ENCODE measurements around the gene NAT8L. TPM values are rescaled to one million over a fixed set of nuclear protein-coding genes. Genes with fewer than 3 reads are reported as not detected.

The NAT8L gene
- total RNA-seq, 1 experiment from 2014 or later, result 5.5 TPM

DNA sequence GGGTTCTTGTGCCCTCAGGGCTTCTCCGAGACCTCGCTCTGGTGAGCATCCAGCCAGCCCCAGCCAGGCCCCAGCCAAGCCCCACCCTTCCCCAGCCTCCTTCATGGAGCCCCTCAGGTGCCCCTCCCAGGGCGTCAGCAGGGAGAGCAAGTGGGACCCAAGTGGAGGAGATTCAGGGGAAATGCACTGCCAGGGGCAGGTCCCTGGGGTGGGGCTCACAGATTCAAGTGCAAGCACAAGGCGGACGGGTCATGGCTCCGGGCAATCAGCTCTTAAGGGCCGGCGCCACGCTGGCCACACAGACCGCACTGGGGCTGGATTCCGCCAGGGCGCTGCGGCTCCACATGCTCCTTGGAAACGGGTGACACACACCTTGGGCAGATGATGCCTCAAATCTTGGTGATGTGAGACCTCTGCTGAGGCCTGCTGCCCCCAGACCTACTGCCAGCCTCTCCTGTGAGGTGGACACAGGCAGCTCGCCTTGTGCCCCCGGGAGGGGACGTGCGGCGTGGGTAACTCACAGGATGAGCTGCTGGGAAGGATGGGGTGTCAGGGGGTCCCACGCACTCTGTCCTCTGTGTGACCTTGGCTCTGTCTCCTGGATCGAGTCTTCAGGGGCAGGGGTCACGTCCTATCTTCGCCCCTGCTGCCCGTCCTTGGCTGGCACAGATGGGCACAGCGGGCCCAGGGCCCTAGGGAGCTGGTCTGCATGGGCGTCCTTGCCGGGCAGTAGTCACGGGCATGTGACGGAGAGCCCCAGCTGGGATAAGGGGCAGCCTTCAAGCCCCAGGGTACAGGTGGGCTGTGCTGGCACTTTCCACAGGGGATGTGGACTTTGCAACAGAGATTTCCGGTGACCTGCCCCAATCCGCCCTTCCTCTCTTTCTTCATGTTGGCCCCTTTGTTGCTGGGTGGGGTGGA is 17.1 kb downstream of the NAT8L start:
- no peak for DNase-seq (ENCODE audit: low spot score)

DNA sequence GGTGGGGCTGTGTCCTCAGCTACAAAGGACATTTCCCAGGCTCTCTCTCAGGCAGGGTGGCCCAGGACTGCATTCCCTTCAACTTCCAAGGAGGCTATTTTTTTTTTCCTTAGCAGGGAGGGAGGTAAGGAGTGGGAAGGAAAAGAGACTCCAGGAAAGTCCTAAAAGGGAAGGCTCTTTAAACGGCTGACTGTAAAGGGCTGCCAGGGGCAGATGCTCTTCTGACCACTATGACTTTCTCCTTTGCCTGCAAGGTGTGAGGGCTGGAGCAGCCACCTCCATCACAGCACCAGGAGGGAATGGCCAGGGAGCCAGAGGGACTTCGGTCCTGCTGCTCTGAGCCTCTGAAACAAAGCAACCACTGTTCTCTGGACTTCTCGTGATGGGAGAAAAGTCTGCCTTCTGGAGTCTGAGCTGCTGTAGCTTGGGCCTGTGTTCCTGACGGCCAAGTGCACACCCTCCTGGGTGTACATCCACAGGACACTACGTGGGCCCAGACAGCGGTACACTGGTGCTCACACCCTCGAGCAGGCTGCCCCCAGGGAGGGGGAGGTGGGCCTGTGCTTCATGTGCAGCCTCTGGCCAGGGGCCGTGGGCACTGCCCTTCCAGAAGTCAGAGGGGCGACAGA is 17.9 kb downstream of the NAT8L start:
- DNase-seq (ENCODE audit: low spot score), result no peak

DNA sequence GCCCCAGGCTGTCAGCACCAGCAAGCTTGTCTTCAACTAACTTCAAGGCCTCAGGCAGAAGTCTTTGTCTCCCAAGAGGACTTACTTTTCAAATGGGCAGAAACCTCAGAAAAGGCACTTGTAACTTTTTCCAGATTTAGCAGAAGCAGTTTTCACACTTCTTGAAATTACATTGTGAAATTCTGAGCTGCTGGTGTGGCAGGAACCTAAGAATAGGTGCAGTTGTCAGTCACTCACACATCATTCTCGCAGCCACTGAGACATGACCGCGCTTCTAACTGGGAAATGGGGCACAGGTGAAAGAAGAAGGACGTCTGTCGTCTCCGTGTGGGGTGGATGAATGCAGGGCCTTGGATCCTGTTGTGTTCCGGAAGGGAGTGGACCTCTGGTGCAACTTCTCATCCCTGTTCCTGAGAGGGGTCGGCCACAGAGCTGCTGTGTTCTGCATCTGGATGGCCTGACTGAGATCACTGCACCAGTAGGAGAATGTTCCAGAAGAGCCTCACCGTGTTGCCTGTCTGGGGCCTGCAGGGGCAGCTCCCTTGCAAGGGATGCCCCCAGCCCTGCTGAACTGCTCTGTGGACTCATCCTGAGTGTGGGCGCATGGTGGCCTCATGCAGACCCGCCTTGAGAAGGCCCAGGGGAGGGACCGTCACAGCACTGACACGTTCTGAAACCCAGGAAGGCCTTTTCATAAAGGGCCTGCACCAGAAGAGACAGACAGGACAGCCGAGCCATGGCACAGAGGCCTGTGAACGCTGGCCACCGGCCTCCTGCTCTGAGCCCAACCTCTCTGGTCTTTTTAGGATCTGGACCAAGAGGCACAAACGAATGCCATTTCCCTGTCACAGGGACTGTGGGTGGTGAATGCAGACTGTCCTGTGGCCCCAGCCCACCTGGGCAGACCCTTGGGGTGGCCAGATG is 18.7 kb downstream of the NAT8L start:
- DNase-seq (ENCODE audit: low spot score), result no peak

DNA sequence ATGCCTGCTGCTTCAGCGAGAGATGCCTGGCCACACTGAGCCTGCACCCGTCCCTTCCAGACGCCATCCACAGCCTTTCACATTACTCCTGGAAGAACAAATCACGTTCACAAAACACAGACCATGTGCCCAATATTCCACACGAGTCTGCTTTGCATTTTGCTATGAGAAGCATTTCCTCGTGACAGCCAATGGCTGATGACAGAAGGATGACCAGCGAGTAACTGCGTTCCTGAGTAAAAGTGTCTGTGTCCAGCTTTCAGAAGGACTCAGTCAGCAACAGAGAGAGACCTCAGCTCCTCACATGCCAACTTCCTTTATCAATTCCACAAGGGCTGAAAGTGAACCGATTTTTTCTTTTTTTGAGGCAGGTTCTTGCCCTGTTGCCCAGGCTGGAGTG is 19.5 kb downstream of the NAT8L start:
- DNase-seq (ENCODE audit: low spot score), result no peak

DNA sequence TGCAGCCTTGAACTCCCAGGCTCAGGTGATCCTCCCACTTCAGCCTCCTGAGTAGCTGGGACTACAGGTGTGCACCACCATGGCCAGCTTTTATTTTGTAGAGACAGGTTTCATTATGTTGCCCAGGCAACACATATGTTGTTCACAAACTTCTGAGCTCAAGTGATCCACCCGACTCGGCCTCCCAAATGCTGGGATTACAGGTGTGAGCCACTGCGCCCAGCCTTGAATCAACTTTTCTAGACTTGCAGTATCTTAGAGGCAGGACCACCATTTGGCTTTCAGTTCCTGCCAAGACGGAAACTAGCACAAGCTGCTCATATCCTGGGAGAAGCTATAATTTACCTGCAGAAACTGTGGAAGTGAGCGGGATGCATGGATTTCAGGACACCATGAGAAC is 19.9 kb downstream of the NAT8L start:
- no peak for DNase-seq (ENCODE audit: low spot score)

DNA sequence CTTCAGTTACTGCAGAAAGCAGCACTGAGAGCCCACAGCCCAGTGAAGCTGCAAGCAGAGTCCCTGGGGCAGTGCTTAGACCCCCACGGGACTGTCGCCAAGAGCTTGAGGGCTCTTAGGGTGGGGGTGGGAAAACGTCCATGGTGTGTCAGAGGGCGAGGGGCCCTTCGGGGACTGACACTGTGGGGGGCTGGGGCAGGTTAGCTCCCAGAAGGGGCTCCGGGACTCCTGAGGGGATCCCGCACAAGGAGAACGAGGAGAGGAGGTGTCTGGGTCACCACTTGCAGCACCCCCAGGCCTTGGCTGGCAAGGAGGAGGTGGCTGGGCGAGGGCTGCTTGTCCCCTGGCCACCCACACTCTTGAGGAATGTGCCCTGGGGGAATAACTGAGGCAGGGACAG is 20.8 kb downstream of the NAT8L start:
- no peak for DNase-seq (ENCODE audit: low spot score)

DNA sequence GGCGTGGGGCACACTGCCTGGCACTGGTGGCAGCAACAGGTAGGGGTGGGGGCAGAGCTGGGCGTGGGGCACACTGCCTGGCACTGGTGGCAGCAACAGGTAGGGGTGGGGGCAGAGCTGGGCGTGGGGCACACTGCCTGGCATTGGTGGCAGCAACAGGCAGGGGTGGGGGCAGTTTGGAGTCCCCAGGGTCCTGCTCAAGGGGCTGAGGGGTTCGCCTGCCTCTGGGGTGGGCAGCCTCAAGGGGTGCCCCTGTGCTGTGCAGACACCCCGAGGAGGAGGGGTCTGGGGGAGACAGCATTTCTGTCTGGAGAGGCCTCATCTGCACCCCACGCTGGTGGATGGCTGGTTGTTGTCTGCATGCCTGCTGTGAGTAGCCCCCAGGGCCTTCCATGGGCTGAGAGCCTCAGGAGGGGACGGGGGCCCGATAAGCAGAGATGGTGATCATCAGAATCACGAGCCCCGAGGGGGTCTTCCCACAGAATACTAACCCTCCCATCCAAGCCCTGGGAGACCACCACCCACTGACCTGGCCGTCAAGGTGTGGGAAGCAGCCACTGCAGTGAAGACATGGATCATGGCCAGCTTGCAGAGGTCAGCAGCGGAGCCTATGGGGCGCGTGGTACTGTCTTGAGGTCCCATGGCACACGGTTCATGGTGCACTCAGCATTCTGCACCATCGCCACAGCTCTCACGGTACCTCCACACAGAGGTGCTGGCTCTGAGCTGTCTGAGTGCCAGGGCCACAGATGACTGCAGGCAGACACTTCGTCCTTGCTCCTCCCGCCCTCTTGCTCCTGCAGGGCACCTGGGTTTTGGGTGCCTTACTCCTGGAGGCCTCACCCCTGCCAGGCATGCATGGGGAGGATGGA is 21.5 kb downstream of the NAT8L start:
- DNase-seq (ENCODE audit: low spot score), result no peak

DNA sequence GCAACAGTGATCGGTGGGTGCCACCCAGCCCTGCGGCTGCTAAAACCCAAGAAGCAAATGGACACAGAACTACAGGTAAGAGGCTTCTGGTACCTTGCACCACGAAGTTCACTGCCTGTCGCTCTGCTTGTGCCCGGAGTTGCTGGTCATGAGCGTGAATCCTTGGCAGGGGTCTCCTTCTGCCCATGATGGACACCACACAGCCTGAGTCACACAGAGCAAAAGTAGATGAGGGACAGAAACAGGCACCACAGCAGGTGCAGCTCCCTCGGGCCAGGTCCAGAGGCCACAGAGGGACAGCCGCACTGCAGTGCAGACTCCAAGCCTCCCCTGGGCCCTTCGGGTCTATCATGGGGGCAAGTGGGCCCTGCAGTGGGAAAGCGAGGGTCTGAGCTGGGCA is 22.4 kb downstream of the NAT8L start:
- DNase-seq (ENCODE audit: low spot score), result no peak

DNA sequence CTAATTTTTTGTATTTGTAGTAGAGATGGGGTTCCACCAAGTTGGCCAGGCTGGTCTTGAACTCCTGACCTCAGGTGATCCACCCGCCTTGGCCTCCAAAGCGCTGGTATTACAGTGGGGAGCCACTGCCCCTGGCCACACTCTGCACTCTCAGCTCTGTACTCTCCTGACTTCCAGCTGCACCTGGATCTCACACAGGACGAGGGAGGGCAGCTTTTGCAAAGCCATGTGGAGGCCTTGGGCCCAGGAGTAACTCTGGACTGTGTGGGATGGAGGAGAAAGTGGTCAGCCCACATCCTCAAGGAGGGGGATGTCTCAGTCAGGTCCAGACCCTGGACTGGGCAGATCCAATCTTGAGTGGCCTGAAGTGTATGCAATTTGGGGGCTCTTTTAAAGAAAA is 23.0 kb downstream of the NAT8L start:
- DNase-seq (ENCODE audit: low spot score), result no peak

DNA sequence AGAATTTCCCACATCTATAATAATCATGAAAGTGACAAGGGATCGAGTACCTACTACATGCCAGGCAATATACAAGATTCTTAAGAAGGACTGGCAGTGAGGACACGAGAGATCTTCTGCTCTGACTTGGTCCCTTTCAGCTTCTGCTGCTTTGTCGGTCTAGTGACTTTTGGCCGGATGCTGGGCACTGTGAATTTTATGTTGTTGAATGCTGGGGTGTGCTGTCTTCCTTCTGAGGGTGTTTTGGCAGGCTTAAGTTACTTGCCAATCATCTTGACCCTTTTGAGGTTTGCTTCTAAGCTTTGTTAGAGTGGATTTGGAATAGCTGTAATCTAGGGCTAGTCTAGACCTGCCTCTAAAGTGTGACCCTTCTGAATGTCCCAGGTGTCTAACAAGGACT is 23.5 kb downstream of the NAT8L start:
- DNase-seq (ENCODE audit: low spot score), result no peak

DNA sequence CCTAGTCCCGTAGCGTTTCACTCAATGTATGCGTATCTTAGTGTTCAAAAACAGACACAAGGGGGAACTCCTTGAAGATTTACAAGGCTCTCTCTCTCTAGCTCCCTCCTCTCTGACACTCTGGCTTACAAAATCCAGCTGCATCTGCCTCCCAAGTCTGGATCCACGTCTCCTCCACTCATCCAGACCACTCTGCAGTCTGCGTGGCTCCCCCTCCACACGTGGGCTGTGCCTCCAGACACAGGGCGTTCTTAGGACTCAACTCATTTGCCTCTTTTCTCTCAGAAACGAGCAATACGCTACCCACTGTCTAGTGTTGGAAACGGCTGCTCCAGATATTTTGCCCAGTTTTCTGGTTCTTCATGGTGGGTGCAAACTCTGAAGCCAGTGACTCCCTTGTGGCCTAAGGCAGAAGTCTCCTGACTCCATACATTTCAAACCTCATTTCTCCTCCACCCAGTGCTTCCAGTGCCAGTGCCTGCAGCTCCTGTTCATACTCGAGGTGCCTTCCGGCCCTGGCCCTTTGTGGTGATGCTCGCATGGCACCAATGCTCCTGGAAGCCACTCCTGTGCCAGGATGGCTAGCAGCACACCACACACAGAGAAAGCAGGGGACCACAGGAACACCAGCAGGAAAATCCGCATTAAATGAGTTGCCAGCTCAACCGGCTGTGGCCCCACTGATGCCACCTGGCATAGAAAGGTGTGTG is 24.1 kb downstream of the NAT8L start:
- no peak for DNase-seq (ENCODE audit: low spot score)

DNA sequence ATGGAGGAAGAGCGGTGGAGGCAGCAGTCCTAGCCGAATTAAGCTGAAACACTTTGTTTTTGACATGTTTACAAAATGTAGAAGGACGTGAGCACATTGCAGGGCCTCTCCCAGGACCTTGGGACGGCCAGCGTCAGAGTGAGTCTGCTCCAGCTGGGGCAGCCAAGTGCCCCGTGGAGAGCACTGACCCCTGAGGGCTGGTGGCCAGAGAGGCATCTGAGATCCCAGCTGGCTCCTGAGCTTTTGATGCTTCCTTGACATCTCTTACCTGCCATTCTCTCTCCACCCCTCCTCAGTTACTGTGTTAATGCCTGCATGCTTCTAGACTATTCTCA is 24.7 kb downstream of the NAT8L start:
- no peak for DNase-seq (ENCODE audit: low spot score)

DNA sequence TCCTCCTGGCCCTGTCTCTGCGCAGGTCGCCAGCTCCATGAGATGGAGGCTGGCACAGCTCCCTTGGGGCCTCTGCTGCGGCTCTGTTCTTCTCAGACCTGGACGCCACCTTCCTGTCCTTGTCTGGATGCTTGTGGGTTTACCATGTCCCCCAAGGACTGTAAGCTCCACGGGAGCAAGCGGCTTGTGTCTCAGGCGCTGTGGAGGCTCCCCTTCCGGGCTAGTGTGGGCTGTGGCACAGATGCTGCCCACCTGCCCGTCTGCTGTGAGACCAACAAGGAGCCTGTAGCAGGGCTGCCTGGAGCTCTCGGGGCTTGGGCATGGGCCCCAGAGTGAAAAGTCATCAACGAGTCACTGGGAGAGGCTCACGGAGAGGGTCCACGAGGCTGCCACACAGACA is 25.2 kb downstream of the NAT8L start:
- no peak for DNase-seq (ENCODE audit: low spot score)

DNA sequence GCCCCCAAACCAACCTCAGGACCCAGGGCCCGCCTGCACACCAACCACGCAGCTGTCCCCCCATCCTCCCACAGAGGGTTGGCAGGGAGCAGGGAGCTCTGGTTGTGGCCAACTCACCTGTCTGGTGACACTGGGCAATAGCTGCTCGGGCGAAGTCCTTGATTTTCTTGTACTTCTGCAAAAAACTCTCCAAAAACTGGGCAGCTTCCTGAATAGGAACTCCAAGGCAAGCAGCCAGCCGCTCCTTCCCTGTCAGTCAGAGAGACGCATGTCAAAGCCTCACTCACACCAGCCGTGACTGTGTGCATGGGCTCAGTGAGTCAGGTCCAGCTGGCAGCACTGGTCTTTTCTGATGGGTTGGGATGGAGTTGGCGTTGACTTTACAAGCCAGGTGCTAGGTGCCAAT is 26.4 kb downstream of the NAT8L start:
- no peak for DNase-seq (ENCODE audit: low spot score)

DNA sequence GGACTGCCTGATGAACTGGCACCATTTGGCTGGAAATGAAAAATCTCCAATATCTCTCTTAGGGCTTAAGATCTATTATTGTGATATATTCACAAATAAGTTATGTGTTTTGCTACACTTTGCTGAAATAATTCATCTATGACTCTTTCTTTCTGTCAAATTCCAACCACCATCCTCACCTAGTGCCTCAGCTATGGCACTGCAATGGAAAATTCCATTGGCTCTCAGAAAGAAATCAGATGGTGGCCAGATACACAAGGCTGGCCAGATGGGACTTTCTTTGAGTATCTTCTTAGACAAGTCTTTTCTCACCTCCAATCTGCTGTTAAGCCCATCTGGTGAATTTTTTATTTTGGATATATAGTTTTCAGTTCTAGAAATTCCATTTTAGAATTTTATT is 28.0 kb downstream of the NAT8L start:
- no peak for DNase-seq (ENCODE audit: low spot score)

DNA sequence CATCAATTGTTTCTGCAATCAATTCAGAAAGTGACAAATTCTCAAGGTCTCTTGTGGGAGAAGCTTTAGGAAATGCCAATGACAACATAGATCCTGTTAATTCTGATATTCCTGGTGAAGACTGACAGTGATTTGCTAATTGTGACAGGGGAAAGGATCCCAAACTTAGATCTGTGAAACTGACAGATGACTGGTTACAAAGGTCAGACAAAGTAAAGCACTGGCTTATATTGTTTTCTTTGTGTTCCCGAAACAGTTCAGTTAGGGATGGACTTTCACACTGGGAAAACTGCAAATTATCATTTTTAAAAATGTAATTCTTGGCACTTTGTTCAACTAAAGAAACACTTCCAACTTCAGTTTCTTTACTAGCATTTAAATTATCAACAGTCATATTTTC is 30.1 kb downstream of the NAT8L start:
- no peak for DNase-seq (ENCODE audit: low spot score)

DNA sequence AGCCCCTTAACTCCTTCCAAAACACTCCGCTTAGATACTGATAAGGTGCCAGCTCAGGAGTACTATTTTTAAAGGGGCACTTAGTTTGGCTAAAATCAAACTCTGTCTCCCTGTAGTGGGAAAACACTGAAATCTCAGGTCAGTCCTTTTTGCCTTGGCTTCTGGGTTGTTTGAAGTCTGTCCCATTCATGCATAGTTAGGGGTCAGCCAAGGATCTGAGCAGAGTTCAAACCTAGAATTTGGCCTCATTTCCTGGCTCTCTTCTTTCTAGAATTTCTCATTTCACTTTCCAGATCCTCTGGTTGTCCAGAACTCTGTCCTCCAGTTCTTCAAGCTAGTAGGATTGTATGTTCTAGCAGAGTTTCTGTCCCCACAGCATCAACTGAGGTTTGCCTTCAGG is 31.5 kb downstream of the NAT8L start:
- no peak for DNase-seq (ENCODE audit: low spot score)

DNA sequence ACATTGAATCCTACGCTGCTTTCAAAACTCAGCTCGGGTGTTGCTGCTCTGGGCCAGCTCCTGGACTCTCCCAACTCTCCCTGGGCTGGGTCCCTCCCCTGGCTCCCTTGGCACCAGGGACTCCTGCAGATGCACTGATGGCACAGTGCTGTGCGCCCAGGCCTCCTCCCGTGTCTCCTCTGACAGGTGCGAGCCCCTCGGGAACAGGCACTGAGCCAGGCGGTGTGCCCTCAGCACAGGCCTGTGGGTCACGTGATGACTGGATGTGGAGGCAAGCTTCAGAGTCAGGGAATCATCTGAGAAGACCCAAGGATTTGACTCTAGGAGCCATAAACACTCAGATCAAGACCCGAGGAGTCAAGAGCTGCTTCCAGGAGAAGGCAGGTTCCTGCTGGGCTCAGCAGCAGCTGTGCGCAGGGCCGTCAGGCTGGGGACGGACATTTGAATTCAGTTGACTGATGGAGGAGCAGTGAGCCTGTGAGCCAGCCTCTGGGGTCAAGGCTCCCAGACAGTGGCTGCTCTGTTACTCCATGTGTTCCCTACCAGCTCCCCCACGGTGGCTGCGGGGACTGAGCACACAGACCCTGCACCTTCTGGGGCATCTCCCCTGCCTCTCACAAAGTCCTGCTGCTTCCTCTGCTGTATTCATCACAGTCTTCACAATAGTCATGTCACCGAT is 33.0 kb downstream of the NAT8L start:
- no peak for DNase-seq (ENCODE audit: low spot score)

DNA sequence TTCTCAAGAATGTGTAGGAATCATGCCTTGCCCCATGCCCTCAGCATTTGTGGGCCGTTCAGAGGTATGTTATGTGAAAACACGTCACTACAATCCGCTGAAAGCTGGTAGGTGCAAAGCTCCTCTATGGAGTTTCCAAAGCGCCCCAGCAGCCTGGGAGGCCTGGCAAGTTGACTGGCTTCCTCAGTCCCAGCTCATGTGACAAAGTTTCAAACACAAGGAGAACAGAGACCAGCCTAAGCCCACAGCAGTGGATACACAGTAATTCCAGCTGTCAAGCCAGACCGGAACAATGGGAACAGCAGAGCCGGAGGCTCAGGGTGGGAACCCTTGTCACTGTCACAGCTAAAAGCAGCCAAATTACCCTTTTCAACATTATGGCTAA is 33.5 kb downstream of the NAT8L start:
- no peak for DNase-seq (ENCODE audit: low spot score)

DNA sequence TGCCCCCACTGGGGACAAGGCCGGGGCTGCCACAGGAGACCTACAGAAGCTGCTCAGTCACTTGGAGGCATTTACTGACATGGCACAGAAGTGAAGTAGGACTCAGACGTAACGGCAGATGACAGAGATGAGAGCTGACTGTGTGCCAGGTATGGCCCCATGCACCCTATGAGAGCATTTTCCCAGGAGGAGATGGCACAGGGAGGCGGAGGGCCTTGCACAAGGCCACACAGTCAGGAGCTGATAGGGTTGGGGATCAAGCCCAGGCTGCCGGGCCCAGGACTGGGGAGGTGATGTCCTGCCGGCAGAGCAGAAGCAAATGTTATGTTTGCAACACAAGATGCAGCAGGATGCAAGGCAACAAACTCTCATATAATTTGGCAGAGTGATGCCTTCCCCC is 34.1 kb downstream of the NAT8L start:
- no peak for DNase-seq (ENCODE audit: low spot score)
